ENCODE results near the gene ZBTB20. TPM values are rescaled to one million over a fixed set of nuclear protein-coding genes. Genes with fewer than 3 reads are reported as not detected.

The ZBTB20 gene
- total and polyA plus RNA-seq, 12 donors = 2.8 to 167 (median 108) TPM

DNA sequence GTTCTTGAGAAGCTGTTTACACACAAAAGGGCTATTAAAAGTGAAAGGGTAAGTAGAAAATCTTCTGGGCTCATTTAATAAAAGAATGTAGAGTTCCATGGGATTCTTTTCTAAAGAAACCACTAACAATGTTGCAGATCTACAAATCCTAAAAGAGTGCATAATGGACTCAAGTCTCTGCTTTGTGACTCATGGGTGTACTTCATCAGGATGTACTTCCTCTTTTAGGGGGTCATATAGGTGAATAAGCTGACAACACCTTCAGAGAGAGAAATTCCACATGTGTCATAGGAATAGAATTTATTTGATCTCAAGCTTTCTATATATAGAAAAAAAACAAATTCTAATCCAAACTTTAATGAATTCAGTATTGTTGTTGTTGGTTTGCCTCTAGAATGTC, 497.8 kb downstream of the ZBTB20 start:
- Histone ChIP-seq H3K4me1 (replicated peaks in 1 of 2) (peaks cover 9 to 37% of the 10 kb centered on the region in 2 donors), H3K27me3 (no peaks in the 10 kb centered on the region), H3K27ac (peak overlapping the region in 1 of 5 donors; percentile 28), H3K9me3 (replicated peaks in 1 of 3) (peaks cover 0 to 5% (median 0%) of the 10 kb centered on the region in 3 donors), H3K4me3 (no peak overlapping the region), H3K36me3 (replicated peaks in 1 of 2) (no peaks in the 10 kb centered on the region)
- TF ChIP-seq POLR2A (IDR thresholded peaks at IDR 0.05) = no peak
- TF ChIP-seq, protein P1, sequence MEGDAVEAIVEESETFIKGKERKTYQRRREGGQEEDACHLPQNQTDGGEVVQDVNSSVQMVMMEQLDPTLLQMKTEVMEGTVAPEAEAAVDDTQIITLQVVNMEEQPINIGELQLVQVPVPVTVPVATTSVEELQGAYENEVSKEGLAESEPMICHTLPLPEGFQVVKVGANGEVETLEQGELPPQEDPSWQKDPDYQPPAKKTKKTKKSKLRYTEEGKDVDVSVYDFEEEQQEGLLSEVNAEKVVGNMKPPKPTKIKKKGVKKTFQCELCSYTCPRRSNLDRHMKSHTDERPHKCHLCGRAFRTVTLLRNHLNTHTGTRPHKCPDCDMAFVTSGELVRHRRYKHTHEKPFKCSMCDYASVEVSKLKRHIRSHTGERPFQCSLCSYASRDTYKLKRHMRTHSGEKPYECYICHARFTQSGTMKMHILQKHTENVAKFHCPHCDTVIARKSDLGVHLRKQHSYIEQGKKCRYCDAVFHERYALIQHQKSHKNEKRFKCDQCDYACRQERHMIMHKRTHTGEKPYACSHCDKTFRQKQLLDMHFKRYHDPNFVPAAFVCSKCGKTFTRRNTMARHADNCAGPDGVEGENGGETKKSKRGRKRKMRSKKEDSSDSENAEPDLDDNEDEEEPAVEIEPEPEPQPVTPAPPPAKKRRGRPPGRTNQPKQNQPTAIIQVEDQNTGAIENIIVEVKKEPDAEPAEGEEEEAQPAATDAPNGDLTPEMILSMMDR (IDR thresholded peaks at IDR 0.05) = no peak
- intact Hi-C loops (cut with DNase I) = no loop called here
- DNase-seq = no peak

DNA sequence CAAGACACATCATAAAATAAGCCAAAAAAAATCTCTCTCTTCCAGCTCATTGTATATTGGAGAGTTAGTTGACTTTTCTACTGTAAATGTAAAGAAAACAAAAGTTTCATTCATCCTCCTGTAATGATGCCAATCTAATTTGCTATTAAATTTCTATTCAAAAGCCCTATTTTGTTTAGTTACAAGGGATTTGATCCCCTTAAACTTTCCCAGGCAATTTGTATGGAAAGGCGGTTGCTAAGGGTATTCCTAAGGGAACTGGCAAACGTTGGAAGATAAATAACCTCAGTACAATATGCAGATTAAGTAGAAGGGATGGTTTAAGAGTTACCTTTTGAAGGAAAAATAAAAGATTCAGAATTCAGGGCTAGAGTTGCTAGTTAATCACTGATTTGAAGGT, 500.6 kb downstream of the ZBTB20 start:
- Histone ChIP-seq H3K36me3 (replicated peaks in 1 of 2) (no peaks in the 10 kb centered on the region), H3K4me3 (no peak overlapping the region), H3K27ac (no peak overlapping the region), H3K4me1 (replicated peaks in 1 of 2) (peaks cover 9 to 34% of the 10 kb centered on the region in 2 donors), H3K9me3 (replicated peaks in 1 of 3) (peaks cover 0 to 5% (median 0%) of the 10 kb centered on the region in 3 donors), H3K27me3 (no peaks in the 10 kb centered on the region)
- DNase-seq = no peak
- 73 to 83% (median 81%) methylated on average over 2 of the region's 2 CpGs for WGBS, 4 donors
- no peak for TF ChIP-seq POLR2A (IDR thresholded peaks at IDR 0.05)
- TF ChIP-seq, protein P1 (IDR thresholded peaks at IDR 0.05) = no peak
- intact Hi-C loops (cut with DNase I) = no loop called here

DNA sequence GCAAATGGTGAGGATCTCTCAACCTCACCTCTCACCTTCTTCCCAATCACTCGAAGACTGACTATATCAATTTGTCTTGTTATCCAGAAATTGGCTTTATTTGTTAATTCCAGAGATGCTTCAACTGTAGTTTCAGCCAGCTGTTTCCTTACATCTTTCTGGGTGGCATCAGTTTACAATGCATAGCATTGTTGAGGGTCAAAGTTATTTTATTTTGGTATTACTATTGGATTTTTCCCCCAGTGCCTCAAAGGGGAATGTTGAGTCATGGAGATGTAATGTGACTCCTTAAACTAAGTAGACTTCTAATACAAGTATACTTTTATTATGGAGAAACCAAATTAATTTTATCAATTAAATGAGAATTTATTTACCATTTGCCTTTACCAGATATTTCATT, 501.7 kb downstream of the ZBTB20 start:
- peaks cover 4 to 23% of the 10 kb centered on the region in 2 donors for H3K4me1 ChIP-seq (replicated peaks in 1 of 2)
- H3K27me3 ChIP-seq = no peaks in the 10 kb centered on the region
- H3K36me3 ChIP-seq (replicated peaks in 1 of 2) = no peaks in the 10 kb centered on the region
- no peak for DNase-seq
- peaks cover 0 to 5% (median 0%) of the 10 kb centered on the region in 3 donors for H3K9me3 ChIP-seq (replicated peaks in 1 of 3)
- TF ChIP-seq POLR2A (IDR thresholded peaks at IDR 0.05) = no peak
- TF ChIP-seq, protein P1 (IDR thresholded peaks at IDR 0.05) = no peak
- WGBS, 4 donors = 86 to 100% (median 91%) methylated on average over 1 of the region's 1 CpG
- no peak overlapping the region for H3K27ac ChIP-seq
- no peak overlapping the region for H3K4me3 ChIP-seq
- intact Hi-C loops (cut with DNase I) = no loop called here

DNA sequence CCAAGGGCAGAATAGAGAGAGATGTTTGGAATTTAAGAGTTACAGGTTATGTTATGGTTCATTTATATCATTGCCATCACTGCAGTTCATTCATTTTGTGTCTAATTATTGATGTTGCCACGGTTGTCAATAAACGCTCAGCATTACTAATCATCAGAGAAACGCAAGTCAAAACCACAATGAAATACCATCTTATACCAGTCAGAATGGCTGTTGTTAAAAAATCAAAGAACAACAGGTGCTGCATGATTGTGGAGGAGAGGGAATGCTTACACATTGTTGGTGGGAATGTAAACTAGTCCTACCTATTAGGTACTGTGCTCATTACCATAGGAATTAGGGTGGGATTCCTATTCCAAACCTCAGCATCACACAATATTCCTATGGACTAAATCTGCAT, 502.7 kb downstream of the ZBTB20 start:
- intact Hi-C loops (cut with DNase I) = no loop called here
- TF ChIP-seq POLR2A (IDR thresholded peaks at IDR 0.05) = no peak
- TF ChIP-seq, protein P1 (IDR thresholded peaks at IDR 0.05) = no peak
- peaks cover 0 to 15% of the 10 kb centered on the region in 2 donors for H3K4me1 ChIP-seq (replicated peaks in 1 of 2)
- H3K4me3 ChIP-seq = no peak overlapping the region
- no peaks in the 10 kb centered on the region for H3K27me3 ChIP-seq
- no peak overlapping the region for H3K27ac ChIP-seq
- WGBS, 4 donors = 95 to 100% (median 97%) methylated on average over 3 of the region's 3 CpGs
- H3K36me3 ChIP-seq (replicated peaks in 1 of 2) = no peaks in the 10 kb centered on the region
- DNase-seq = no peak
- peaks cover 0 to 5% (median 0%) of the 10 kb centered on the region in 3 donors for H3K9me3 ChIP-seq (replicated peaks in 1 of 3)
